Esophagus muscularis mucosa (tissue), 4 donors: ENCODE results near the gene NCLN. TPM values are rescaled to one million over a fixed set of nuclear protein-coding genes. Genes with fewer than 3 reads are reported as not detected.
"Not testable (repeated sequence)": the region's sequence is repeated elsewhere in the genome, so short reads cannot be mapped to it uniquely, and the experiment has no call there.

Experiments used
- DNase-seq: peaks from one replicate; pipeline ENCODE4 v3.0.0-alpha.2; 2017; ENCODE audit errors: extremely low spot score
- H3K27ac ChIP-seq, 4 donors: fragments of 200-600 bp; sonication (generic); replicated peaks in 1 of 4; 1 replicate in 3 of 4; 2 replicates in 1 of 4; pipeline ENCODE4 v1.5.1; 2016 to 2019; ENCODE audit warnings: mild to moderate bottlenecking in 1 of 4
- H3K27me3 ChIP-seq, 4 donors: fragments of 200-600 bp; sonication (generic); one replicate each; pipeline versions ENCODE4 v1.5.1 to v1.6.0; 2016 to 2019
- H3K36me3 ChIP-seq, 4 donors: fragments of 200-600 bp; sonication (generic); one replicate each; pipeline ENCODE4 v1.5.1; 2016 to 2019
- H3K4me1 ChIP-seq, 4 donors: fragments of 200-600 bp; sonication (generic); one replicate each; pipeline ENCODE4 v1.5.1; 2016 to 2019
- H3K4me3 ChIP-seq, 4 donors: fragments of 200-600 bp; sonication (generic); 1 replicate in 2 of 4; 2 replicates in 2 of 4; pipeline ENCODE4 v1.5.1; 2016 to 2019; ENCODE audit warnings: mild to moderate bottlenecking in 4 of 4, moderate library complexity in 1 of 4
- H3K9me3 ChIP-seq, 4 donors: fragments of 200-600 bp; sonication (generic); 1 replicate in 3 of 4; 2 replicates in 1 of 4; pipeline ENCODE4 v1.5.1; 2016 to 2019
- EP300 ChIP-seq: sonication (generic); formaldehyde crosslinking; IDR thresholded peaks from one replicate; pipeline ENCODE4 v1.6.1; 2017; ENCODE audit warnings: antibody characterized with exemption
- POLR2A ChIP-seq: fragments of 450-650 bp; IDR thresholded peaks from one replicate; pipeline ENCODE4 v1.6.1; 2017; ENCODE audit warnings: antibody characterized with exemption, moderate library complexity, mild to moderate bottlenecking, low read depth
- POLR2AphosphoS5 ChIP-seq, 2 donors: sonication (generic); formaldehyde crosslinking; IDR thresholded peaks; one replicate each; pipeline ENCODE4 v1.6.1; 2017; ENCODE audit warnings: antibody characterized with exemption in 2 of 2
- WGBS: methylation state at CpG from one replicate; pipeline ENCODE4 v1.1.5; 2018; 5-methylcytosine and 5-hydroxymethylcytosine counted together
- intact Hi-C: fragments of 100-400 bp; cut with DNase I; formaldehyde crosslinking; loops from one replicate; pipeline ENCODE4 v1.15.1; 2023
- total RNA-seq, 4 donors: library from RNA; depleted of rRNA; stranded (reverse); fragments of >200 nt; gene quantifications; one replicate each; pipeline versions ENCODE4 v1.1.0 to v1.2.1, GENCODE V29; 2016
- TF ChIP-seq, protein P1 (sequence below), 3 experiments: fragments of 200-600 bp in 2 of 3; fragments of 450-650 bp in 1 of 3; sonication (generic) in 2 of 3; IDR thresholded peaks; one replicate each; pipeline ENCODE4 v1.5.1; 2017 to 2019; ENCODE audit warnings: antibody characterized with exemption in 3 of 3, mild to moderate bottlenecking in 2 of 3, moderate library complexity in 1 of 3

Gene NCLN
- total RNA-seq, 4 donors from 2014 or later: 26.2 to 33.6 (median 29.7) TPM

DNA sequence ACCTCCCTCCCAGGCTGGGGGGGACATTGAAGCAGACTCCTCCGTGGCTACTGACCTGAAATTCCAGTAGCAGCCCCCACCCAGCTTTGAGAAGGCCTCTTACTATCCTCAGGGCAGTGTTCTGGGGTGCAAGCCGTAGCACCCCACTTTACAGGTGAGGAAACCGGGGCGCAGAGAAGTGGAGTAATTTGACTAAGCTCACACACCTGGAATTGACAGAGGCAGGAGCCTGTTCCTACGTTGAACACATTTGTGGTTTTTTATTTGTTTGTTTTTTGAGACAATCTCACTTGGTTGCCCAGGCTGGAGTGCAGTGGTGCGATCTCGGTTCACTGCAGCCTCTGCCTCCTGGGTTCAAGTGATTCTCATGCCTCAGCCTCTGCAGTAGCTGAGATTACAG, 21.8 kb upstream of the NCLN start:
- H3K4me3 ChIP-seq: no peak overlapping the region
- H3K36me3 ChIP-seq: no peaks in the 10 kb centered on the region
- H3K9me3 ChIP-seq: peaks cover 0 to 7% (median 0%) of the 10 kb centered on the region in 4 donors
- H3K27me3 ChIP-seq: no peaks in the 10 kb centered on the region
- intact Hi-C loops: loop anchor here (1.0 to 5.0 kb wide), 4 partner anchors 37 to 277 kb away; no protein-coding TSS in a partner anchor
- H3K4me1 ChIP-seq: peaks cover 0 to 7% (median 6%) of the 10 kb centered on the region in 4 donors
- H3K27ac ChIP-seq: no peak overlapping the region
- no peak for DNase-seq
- 68% methylated on average over 7 of the region's 7 CpGs for WGBS
- TF ChIP-seq, protein P1, sequence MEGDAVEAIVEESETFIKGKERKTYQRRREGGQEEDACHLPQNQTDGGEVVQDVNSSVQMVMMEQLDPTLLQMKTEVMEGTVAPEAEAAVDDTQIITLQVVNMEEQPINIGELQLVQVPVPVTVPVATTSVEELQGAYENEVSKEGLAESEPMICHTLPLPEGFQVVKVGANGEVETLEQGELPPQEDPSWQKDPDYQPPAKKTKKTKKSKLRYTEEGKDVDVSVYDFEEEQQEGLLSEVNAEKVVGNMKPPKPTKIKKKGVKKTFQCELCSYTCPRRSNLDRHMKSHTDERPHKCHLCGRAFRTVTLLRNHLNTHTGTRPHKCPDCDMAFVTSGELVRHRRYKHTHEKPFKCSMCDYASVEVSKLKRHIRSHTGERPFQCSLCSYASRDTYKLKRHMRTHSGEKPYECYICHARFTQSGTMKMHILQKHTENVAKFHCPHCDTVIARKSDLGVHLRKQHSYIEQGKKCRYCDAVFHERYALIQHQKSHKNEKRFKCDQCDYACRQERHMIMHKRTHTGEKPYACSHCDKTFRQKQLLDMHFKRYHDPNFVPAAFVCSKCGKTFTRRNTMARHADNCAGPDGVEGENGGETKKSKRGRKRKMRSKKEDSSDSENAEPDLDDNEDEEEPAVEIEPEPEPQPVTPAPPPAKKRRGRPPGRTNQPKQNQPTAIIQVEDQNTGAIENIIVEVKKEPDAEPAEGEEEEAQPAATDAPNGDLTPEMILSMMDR (IDR thresholded peaks at IDR 0.05): no peak
- TF ChIP-seq POLR2A (no peak), EP300 (no peak), POLR2AphosphoS5 (IDR thresholded peaks at IDR 0.05) (no peak)

DNA sequence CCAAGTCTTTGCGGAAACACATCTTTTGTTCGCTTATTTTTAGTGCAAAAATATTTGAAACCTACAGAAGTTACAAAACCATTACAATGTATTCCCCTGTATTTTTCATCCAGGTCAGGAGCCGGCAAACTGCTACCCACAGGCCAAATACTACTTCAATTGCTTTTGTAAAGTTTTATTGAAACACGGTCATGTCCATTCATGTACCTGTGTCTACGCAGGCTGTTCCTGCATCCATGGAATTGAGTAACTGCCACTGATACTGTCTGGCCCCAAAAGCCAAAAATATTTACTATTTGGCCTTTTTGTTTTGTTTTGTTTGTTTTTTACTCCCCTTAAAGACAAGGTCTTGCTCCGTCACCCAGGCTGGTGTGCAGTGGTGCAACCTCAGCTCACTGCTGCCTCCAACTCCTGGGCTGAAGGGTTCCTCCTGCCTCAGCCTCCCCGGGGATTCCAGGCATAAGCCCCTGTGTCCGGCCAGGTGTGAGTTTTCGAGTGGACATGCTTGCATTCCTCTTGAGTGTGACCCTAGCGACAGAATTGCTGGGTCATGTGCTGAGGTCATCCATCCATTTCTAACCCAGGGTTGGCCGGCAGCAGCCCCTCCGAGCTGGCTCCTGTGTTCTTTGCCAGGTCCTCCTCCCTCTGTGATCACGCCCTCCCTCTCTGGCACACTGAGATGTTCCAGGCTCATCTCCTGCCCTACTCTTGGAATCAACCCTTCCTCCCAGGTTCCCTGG, 18.0 kb upstream of the NCLN start:
- Histone ChIP-seq H3K4me1 (peaks cover 0 to 7% (median 6%) of the 10 kb centered on the region in 4 donors), H3K27ac (no peak overlapping the region), H3K36me3 (no peaks in the 10 kb centered on the region), H3K27me3 (peaks cover 0 to 20% (median 0%) of the 10 kb centered on the region in 4 donors), H3K9me3 (no peaks in the 10 kb centered on the region), H3K4me3 (no peak overlapping the region)
- no peak for TF ChIP-seq POLR2AphosphoS5 (IDR thresholded peaks at IDR 0.05)
- TF ChIP-seq POLR2A: no peak
- TF ChIP-seq EP300: no peak
- TF ChIP-seq, protein P1 (IDR thresholded peaks at IDR 0.05): no peak
- intact Hi-C loops: no loop called here
- 78% methylated on average over 10 of the region's 13 CpGs for WGBS
- no peak for DNase-seq

DNA sequence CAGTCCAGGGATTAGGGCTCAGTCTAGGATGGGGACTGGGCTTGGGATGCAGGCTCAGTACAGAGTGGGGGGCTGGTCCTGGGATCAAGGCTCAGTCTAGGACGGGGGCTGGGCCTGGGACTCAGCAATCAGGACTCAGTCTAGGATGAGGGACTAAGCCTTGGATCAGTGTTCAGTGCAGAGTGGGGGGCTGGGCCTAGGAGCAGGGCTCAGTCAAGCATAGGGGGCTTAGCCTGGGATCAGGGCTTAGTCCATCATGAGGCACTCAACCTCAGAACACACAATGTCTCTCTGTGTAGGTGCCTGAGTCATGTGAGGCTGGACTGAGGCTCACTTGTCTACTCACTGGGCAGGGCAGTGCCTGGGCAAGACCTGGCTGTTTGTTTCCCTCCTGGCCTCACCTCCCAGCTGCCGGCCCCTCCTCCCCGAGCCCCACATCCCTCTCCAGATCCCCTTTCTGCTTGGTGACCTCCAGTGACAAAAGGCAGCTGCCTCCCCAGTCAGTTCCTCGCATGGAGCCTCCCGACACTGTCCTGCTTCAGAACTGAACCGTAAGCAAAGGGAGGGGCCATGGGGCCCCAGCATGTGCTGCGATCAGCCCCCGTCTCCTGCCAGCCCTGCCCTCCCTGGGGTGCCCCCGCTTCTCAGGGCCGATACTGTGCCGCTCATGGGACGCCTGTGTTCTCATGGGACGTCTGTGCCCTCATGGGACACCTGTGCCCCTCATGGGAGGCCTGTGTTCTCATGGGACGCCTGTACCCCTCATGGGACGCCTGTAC, 13.6 kb upstream of the NCLN start:
- no peaks in the 10 kb centered on the region for H3K9me3 ChIP-seq
- H3K27ac ChIP-seq: no peak overlapping the region
- WGBS: 83% methylated on average over 6 of the region's 15 CpGs
- no peak for TF ChIP-seq POLR2AphosphoS5 (IDR thresholded peaks at IDR 0.05)
- TF ChIP-seq EP300: no peak
- no peaks in the 10 kb centered on the region for H3K36me3 ChIP-seq
- intact Hi-C loops: no loop called here
- no peaks in the 10 kb centered on the region for H3K4me1 ChIP-seq
- no peak for DNase-seq
- H3K27me3 ChIP-seq: peaks cover 0 to 20% (median 0%) of the 10 kb centered on the region in 4 donors
- no peak overlapping the region for H3K4me3 ChIP-seq

DNA sequence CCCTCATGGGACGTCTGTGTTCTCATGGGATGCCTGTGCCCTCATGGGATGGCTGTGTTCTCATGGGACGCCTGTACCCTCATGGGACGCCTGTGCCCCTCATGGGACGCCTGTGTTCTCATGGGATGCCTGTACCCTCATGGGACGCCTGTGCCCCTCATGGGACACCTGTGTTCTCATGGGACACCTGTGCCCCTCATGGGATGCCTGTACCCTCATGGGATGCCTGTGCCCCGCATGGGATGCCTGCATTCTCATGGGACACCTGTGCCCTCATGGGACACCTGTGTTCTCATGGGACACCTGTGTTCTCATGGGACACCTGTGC, 13.1 kb upstream of the NCLN start:
- intact Hi-C loops, H3K4me3 ChIP-seq, H3K36me3 ChIP-seq, H3K9me3 ChIP-seq, H3K4me1 ChIP-seq, DNase-seq, H3K27ac ChIP-seq: not testable (repeated sequence)
- peaks cover 0 to 20% (median 0%) of the 10 kb centered on the region in 4 donors for H3K27me3 ChIP-seq
- WGBS: 83% methylated on average over 6 of the region's 6 CpGs

DNA sequence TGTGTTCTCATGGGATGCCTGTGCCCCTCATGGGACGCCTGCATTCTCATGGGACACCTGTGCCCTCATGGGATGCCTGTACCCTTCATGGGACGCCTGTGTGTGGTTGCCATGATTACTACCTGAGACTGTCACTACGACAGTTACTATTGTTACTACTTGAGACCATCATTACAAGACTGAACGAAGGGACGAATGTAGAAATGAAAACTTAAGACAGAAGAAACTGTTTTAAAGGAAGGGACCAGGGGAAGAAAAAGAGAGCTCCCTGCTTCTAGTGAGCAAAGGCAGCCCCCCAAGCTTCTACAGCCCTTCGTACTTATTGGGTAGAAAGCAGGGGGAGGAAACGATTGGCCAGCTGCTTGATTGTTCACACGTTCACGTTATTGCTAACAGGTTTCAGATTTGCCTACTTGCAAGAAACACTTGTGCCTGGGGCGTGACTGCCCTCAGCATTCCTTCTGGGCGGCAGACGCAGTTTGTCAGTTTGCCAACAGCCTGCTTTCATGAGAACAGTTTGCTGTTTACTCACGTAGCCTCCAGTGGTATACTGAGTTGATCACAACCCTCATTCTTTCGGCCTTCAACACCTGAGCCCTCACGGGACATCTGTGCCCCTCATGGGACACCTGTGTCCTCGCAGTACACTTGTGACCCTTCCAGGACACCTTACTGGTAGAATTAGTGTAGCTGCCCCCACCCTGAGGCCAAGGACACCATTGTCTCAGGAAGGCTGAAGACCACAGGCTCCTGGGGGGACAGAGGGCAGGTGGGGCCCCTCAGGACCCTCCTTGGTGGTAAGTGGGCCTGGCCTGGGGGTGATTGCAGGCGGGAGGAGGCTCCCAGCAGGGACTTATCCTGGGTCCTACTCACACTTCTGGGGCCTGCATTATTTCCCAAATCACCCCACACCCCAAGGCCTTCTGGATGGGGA, 9.7 kb upstream of the NCLN start:
- no peaks in the 10 kb centered on the region for H3K9me3 ChIP-seq
- peaks cover 0 to 7% (median 2%) of the 10 kb centered on the region in 4 donors for H3K4me1 ChIP-seq
- no peaks in the 10 kb centered on the region for H3K36me3 ChIP-seq
- no peak overlapping the region for H3K27ac ChIP-seq
- 76% methylated on average over 14 of the region's 17 CpGs for whole genome bisulfite sequencing
- DNase-seq: no peak
- peaks cover 0 to 16% (median 0%) of the 10 kb centered on the region in 4 donors for H3K27me3 ChIP-seq
- H3K4me3 ChIP-seq: no peak overlapping the region
- TF ChIP-seq POLR2AphosphoS5 (IDR thresholded peaks at IDR 0.05): no peak
- TF ChIP-seq, protein P1 (IDR thresholded peaks at IDR 0.05): no peak
- no peak for TF ChIP-seq POLR2A
- no peak for TF ChIP-seq EP300
- intact Hi-C loops: no loop called here
